NB4 (cell line): ENCODE measurements around the gene RASIP1.

Experiments used
- DNase-seq: peaks from one replicate; pipeline ENCODE4 v3.0.0; 2010; ENCODE audit warnings: low read depth
- H3K4me3 ChIP-seq: one replicate; pipeline ENCODE4 v1.5.1; 2011; ENCODE audit warnings: mild to moderate bottlenecking, low read depth, low read length, moderate library complexity
- CTCF ChIP-seq: IDR thresholded peaks from one replicate; pipeline ENCODE4 v1.5.1; 2012; ENCODE audit warnings: low read depth, low read length
- MAX ChIP-seq: IDR thresholded peaks from 2 replicates; pipeline ENCODE4 v1.6.1; 2011; ENCODE audit warnings: low read depth, low read length
- MYC ChIP-seq: IDR thresholded peaks from 2 replicates; pipeline ENCODE4 v1.6.1; 2011; ENCODE audit warnings: low read depth, low read length
- POLR2A ChIP-seq: IDR thresholded peaks from 2 replicates; pipeline ENCODE4 v1.6.1; 2011; ENCODE audit warnings: mild to moderate bottlenecking; ENCODE audit not compliant: insufficient read length; ENCODE audit errors: extremely low read depth

The RASIP1 gene

GRCh38 chr19:48741129-48741999 is 954 bp upstream of the RASIP1 start:
- TF ChIP-seq MAX (peak; percentile 75), CTCF (no peak), POLR2A (peak; percentile 33), MYC (peak; percentile 29; the same call in 1 of the 2 replicates)

GRCh38 chr19:48739404-48740163 is 826 bp downstream of the RASIP1 start:
- DNase-seq, result no peak
- no peak for TF ChIP-seq MYC
- TF ChIP-seq MAX, result no peak
- no peak overlapping the region for H3K4me3 ChIP-seq

More at GRCh38 chr19:48741129-48741999, 954 bp upstream of the RASIP1 start:
- H3K4me3 ChIP-seq, result no peak overlapping the region
- peak; percentile 74 for DNase-seq

- peak; percentile 99 for DNase-seq
- H3K4me3 ChIP-seq, result peak overlapping the region; percentile 14
- peak; percentile 45 for TF ChIP-seq CTCF
- peak; percentile 82 for TF ChIP-seq MAX
- TF ChIP-seq POLR2A, result peak; percentile 25
- TF ChIP-seq MYC, result peak; percentile 67
These were observed 1.6 kb downstream of the RASIP1 start for GRCh38 chr19:48738557-48739403.

- TF ChIP-seq CTCF, result no peak
- no peak for TF ChIP-seq MAX
- TF ChIP-seq POLR2A, result no peak
- TF ChIP-seq MYC, result no peak
- H3K4me3 ChIP-seq, result no peak overlapping the region
- DNase-seq, result peak; percentile 46
These were observed 2.9 kb downstream of the RASIP1 start for GRCh38 chr19:48737360-48737998.

GRCh38 chr19:48735031-48735615 is 5.3 kb downstream of the RASIP1 start:
- peak; percentile 44 for DNase-seq
- TF ChIP-seq CTCF, result no peak
- TF ChIP-seq POLR2A, result no peak
- 0 out of 2 replicates have a peak, but pooled peaks have one; percentile 14 for TF ChIP-seq MYC
- no peak for TF ChIP-seq MAX
- H3K4me3 ChIP-seq, result no peak overlapping the region
